ENCODE results near the gene C12orf60.
"Not testable (repeated sequence)": the region's sequence is repeated elsewhere in the genome, so short reads cannot be mapped to it uniquely, and the experiment has no call there.

DNA sequence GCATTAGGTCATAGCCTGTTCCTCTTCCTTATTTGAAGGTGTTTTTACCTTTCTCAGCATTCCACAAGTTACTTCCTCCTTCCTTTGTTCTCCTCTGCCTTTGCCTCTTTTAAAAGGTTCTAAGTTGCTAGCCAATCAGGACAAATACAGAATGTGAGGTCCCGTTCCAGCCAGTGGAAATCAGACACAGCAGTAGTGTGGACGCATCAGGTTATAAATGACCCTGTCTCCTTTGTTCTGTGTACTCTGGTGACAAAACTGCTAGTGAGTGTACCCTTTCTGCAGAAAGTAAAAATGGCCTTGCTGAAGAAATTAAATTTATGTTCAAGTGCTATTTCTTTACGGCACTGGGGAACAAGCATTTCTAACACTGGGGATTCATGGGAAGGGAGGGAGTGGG, 37.5 kb upstream of the C12orf60 start:
- TF ChIP-seq, protein P1, sequence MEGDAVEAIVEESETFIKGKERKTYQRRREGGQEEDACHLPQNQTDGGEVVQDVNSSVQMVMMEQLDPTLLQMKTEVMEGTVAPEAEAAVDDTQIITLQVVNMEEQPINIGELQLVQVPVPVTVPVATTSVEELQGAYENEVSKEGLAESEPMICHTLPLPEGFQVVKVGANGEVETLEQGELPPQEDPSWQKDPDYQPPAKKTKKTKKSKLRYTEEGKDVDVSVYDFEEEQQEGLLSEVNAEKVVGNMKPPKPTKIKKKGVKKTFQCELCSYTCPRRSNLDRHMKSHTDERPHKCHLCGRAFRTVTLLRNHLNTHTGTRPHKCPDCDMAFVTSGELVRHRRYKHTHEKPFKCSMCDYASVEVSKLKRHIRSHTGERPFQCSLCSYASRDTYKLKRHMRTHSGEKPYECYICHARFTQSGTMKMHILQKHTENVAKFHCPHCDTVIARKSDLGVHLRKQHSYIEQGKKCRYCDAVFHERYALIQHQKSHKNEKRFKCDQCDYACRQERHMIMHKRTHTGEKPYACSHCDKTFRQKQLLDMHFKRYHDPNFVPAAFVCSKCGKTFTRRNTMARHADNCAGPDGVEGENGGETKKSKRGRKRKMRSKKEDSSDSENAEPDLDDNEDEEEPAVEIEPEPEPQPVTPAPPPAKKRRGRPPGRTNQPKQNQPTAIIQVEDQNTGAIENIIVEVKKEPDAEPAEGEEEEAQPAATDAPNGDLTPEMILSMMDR (IDR thresholded peaks at IDR 0.05), result not testable (repeated sequence)
- TF ChIP-seq SIN3A (IDR thresholded peaks at IDR 0.05; ENCODE audit: borderline replicate concordance, insufficient read depth, low read depth, low read length); TCF7L2 (IDR thresholded peaks at IDR 0.05; ENCODE audit: low read depth, low read length): not testable (repeated sequence)

Data from Panc1 (cell line).